ENCODE measurements around the gene PJVK. TPM values are rescaled to one million over a fixed set of nuclear protein-coding genes. Genes with fewer than 3 reads are reported as not detected.

PJVK gene
- total RNA-seq, 1 experiment from 2014 or later, result 0.08 TPM

GRCh38 chr2:178479758-178480226 is 28.6 kb downstream of the PJVK start:
- peak overlapping the region; percentile 48 for H3K27ac ChIP-seq
- peaks cover 7% of the 10 kb centered on the region; the same call in 1 of the 2 replicates for H3K4me1 ChIP-seq (replicated peaks)
- H3K36me3 ChIP-seq, result no peaks in the 10 kb centered on the region
- no peaks in the 10 kb centered on the region for H3K27me3 ChIP-seq (replicated peaks)
- no peak for DNase-seq (ENCODE audit: low read depth in 1 of 2, low spot score in 2 of 2)
- no peaks in the 10 kb centered on the region for H3K9me3 ChIP-seq (replicated peaks)
- H3K4me3 ChIP-seq, result peak overlapping the region; percentile 61

GRCh38 chr2:178480227-178481181 is 29.3 kb downstream of the PJVK start, which contains the start of gene PLEKHA3:
PLEKHA3 (plus strand) TSS chr2:178480457; CDS start chr2:178480870, 413 bp downstream.
- Histone ChIP-seq H3K9me3 (replicated peaks) (no peaks in the 10 kb centered on the region), H3K27me3 (replicated peaks) (no peaks in the 10 kb centered on the region), H3K27ac (peak within 1 kb of the TSS; percentile 48), H3K36me3 (0 out of 2 replicates have a peak, but pooled peaks cover under 1% of the 10 kb centered on the region), H3K4me3 (peak within 1 kb of the TSS; percentile 61), H3K4me1 (replicated peaks) (peaks cover 7% of the 10 kb centered on the region; the same call in 1 of the 2 replicates)
- DNase-seq (ENCODE audit: low read depth in 1 of 2, low spot score in 2 of 2), result peak; percentile 97 to 98

- no peak overlapping the region for H3K27ac ChIP-seq
- no peaks in the 10 kb centered on the region for H3K27me3 ChIP-seq (replicated peaks)
- no peaks in the 10 kb centered on the region for H3K9me3 ChIP-seq (replicated peaks)
- H3K36me3 ChIP-seq, result peaks cover 13% of the 10 kb centered on the region; the same call in 1 of the 2 replicates
- peaks cover 7% of the 10 kb centered on the region; the same call in 1 of the 2 replicates for H3K4me1 ChIP-seq (replicated peaks)
- H3K4me3 ChIP-seq, result no peak overlapping the region
- no peak for DNase-seq (ENCODE audit: low read depth in 1 of 2, low spot score in 2 of 2)
These were observed 31.3 kb downstream of the PJVK start for GRCh38 chr2:178482437-178482836.

GRCh38 chr2:178484245-178485041 is 33.3 kb downstream of the PJVK start:
- peaks cover 13% of the 10 kb centered on the region; the same call in 1 of the 2 replicates for H3K36me3 ChIP-seq
- peaks cover 7% of the 10 kb centered on the region; the same call in 1 of the 2 replicates for H3K4me1 ChIP-seq (replicated peaks)
- H3K27me3 ChIP-seq (replicated peaks), result no peaks in the 10 kb centered on the region
- H3K9me3 ChIP-seq (replicated peaks), result no peaks in the 10 kb centered on the region
- no peak for DNase-seq (ENCODE audit: low read depth in 1 of 2, low spot score in 2 of 2)
- no peak overlapping the region for H3K27ac ChIP-seq
- H3K4me3 ChIP-seq, result no peak overlapping the region

GRCh38 chr2:178485356-178485755 is 34.2 kb downstream of the PJVK start:
- Histone ChIP-seq H3K27ac (no peak overlapping the region), H3K4me3 (no peak overlapping the region), H3K27me3 (replicated peaks) (no peaks in the 10 kb centered on the region), H3K4me1 (replicated peaks) (peaks cover 7% of the 10 kb centered on the region; the same call in 1 of the 2 replicates), H3K9me3 (replicated peaks) (no peaks in the 10 kb centered on the region), H3K36me3 (peaks cover 18% of the 10 kb centered on the region; the same call in 1 of the 2 replicates)
- no peak for DNase-seq (ENCODE audit: low read depth in 1 of 2, low spot score in 2 of 2)

- no peak overlapping the region for H3K27ac ChIP-seq
- no peak overlapping the region for H3K4me3 ChIP-seq
- peaks cover 46% of the 10 kb centered on the region for H3K36me3 ChIP-seq
- no peak for DNase-seq (ENCODE audit: low read depth in 1 of 2, low spot score in 2 of 2)
- H3K4me1 ChIP-seq (replicated peaks), result no peaks in the 10 kb centered on the region
- H3K27me3 ChIP-seq (replicated peaks), result no peaks in the 10 kb centered on the region
- H3K9me3 ChIP-seq (replicated peaks), result no peaks in the 10 kb centered on the region
These were observed 40.4 kb downstream of the PJVK start for GRCh38 chr2:178491612-178492011.

GRCh38 chr2:178496049-178496448 is 44.9 kb downstream of the PJVK start:
- Histone ChIP-seq H3K9me3 (replicated peaks) (no peaks in the 10 kb centered on the region), H3K27ac (no peak overlapping the region), H3K4me1 (replicated peaks) (no peaks in the 10 kb centered on the region), H3K27me3 (replicated peaks) (no peaks in the 10 kb centered on the region), H3K36me3 (peaks cover 65% of the 10 kb centered on the region), H3K4me3 (no peak overlapping the region)
- DNase-seq (ENCODE audit: low read depth in 1 of 2, low spot score in 2 of 2), result no peak

- Histone ChIP-seq H3K9me3 (replicated peaks) (no peaks in the 10 kb centered on the region), H3K36me3 (peaks cover 73% of the 10 kb centered on the region), H3K4me1 (replicated peaks) (no peaks in the 10 kb centered on the region), H3K4me3 (no peak overlapping the region), H3K27me3 (replicated peaks) (no peaks in the 10 kb centered on the region), H3K27ac (no peak overlapping the region)
- no peak for DNase-seq (ENCODE audit: low read depth in 1 of 2, low spot score in 2 of 2)
These were observed 47.0 kb downstream of the PJVK start for GRCh38 chr2:178498137-178498536.

GRCh38 chr2:178499640-178500039 is 48.5 kb downstream of the PJVK start:
- no peak for DNase-seq (ENCODE audit: low read depth in 1 of 2, low spot score in 2 of 2)
- Histone ChIP-seq H3K27me3 (replicated peaks) (no peaks in the 10 kb centered on the region), H3K27ac (no peak overlapping the region), H3K36me3 (peaks cover 66% of the 10 kb centered on the region), H3K9me3 (replicated peaks) (no peaks in the 10 kb centered on the region), H3K4me1 (replicated peaks) (no peaks in the 10 kb centered on the region), H3K4me3 (no peak overlapping the region)

- no peaks in the 10 kb centered on the region for H3K4me1 ChIP-seq (replicated peaks)
- H3K36me3 ChIP-seq, result peaks cover 54% of the 10 kb centered on the region
- H3K9me3 ChIP-seq (replicated peaks), result no peaks in the 10 kb centered on the region
- DNase-seq (ENCODE audit: low read depth in 1 of 2, low spot score in 2 of 2), result no peak
- H3K27me3 ChIP-seq (replicated peaks), result no peaks in the 10 kb centered on the region
- H3K27ac ChIP-seq, result no peak overlapping the region
- H3K4me3 ChIP-seq, result no peak overlapping the region
These were observed 51.6 kb downstream of the PJVK start for GRCh38 chr2:178502751-178503150.

GRCh38 chr2:178506101-178506500 is 54.9 kb downstream of the PJVK start:
- H3K4me3 ChIP-seq, result no peak overlapping the region
- no peak for DNase-seq (ENCODE audit: low read depth in 1 of 2, low spot score in 2 of 2)
- no peaks in the 10 kb centered on the region for H3K4me1 ChIP-seq (replicated peaks)
- H3K27ac ChIP-seq, result no peak overlapping the region
- H3K9me3 ChIP-seq (replicated peaks), result no peaks in the 10 kb centered on the region
- no peaks in the 10 kb centered on the region for H3K27me3 ChIP-seq (replicated peaks)
- H3K36me3 ChIP-seq, result peaks cover 32% of the 10 kb centered on the region

- H3K27me3 ChIP-seq (replicated peaks), result no peaks in the 10 kb centered on the region
- peaks cover 28% of the 10 kb centered on the region for H3K36me3 ChIP-seq
- no peak for DNase-seq (ENCODE audit: low read depth in 1 of 2, low spot score in 2 of 2)
- no peak overlapping the region for H3K27ac ChIP-seq
- H3K4me1 ChIP-seq (replicated peaks), result no peaks in the 10 kb centered on the region
- H3K4me3 ChIP-seq, result no peak overlapping the region
- no peaks in the 10 kb centered on the region for H3K9me3 ChIP-seq (replicated peaks)
These were observed 55.3 kb downstream of the PJVK start for GRCh38 chr2:178506524-178506923.

- H3K27ac ChIP-seq, result no peak overlapping the region
- no peaks in the 10 kb centered on the region for H3K27me3 ChIP-seq (replicated peaks)
- H3K36me3 ChIP-seq, result peaks cover 24% of the 10 kb centered on the region
- no peak for DNase-seq (ENCODE audit: low read depth in 1 of 2, low spot score in 2 of 2)
- H3K9me3 ChIP-seq (replicated peaks), result no peaks in the 10 kb centered on the region
- H3K4me1 ChIP-seq (replicated peaks), result no peaks in the 10 kb centered on the region
- no peak overlapping the region for H3K4me3 ChIP-seq
These were observed 55.8 kb downstream of the PJVK start for GRCh38 chr2:178506949-178507348.
